Endothelial cell of umbilical vein (primary cell): Measurements from ENCODE around the gene ATP5PO. TPM values are rescaled to one million over a fixed set of nuclear protein-coding genes. Genes with fewer than 3 reads are reported as not detected.

Source experiments
- BruUV-seq: library from RNA; stranded (reverse); fragments of 400-500 nt; replicated peaks from 2 replicates; lab custom pipeline; 2021; lab: Mats Ljungman, UMichigan
- CTCF ChIA-PET: fragments of 300-600, 350-600 bp; sonication (Branson Sonifier 250); formaldehyde crosslinking; loops from one replicate; lab custom pipeline; 2021; ENCODE audit warnings: antibody characterized with exemption, inconsistent platforms; lab: Charles Lee
- POLR2A ChIA-PET: fragments of 300-600, 350-600 bp; sonication (Branson Sonifier 250); formaldehyde crosslinking; loops from one replicate; lab custom pipeline; 2021; ENCODE audit warnings: antibody characterized with exemption, inconsistent platforms; lab: Charles Lee
- DNase-seq: peaks from one replicate; pipeline ENCODE4 v3.0.0-alpha.2; 2011; ENCODE audit warnings: low read depth, low spot score
- FAIRE-seq: peaks from 2 replicates; lab custom pipeline; 2011; peaks lifted over from hg19 to GRCh38; lab: Jason Lieb, UNC
- H2AFZ ChIP-seq: 2 replicates; pipeline ENCODE4 v1.6.0; 2012; ENCODE audit warnings: low read depth, low read length, control low read depth, inconsistent platforms
- H3K27ac ChIP-seq: 2 replicates; pipeline ENCODE4 v1.5.1; 2011; ENCODE audit warnings: low read depth, mild to moderate bottlenecking, control low read depth, low read length, moderate library complexity; ENCODE audit not compliant: insufficient read depth
- H3K27me3 ChIP-seq, 2 experiments: 2 replicates each; pipeline versions ENCODE4 v1.6.0 to v1.6.1; 2011; ENCODE audit warnings: low read length in 2 of 2, mixed read lengths in 1 of 2; ENCODE audit not compliant: control insufficient read depth in 2 of 2, insufficient read depth in 2 of 2
- H3K36me3 ChIP-seq, 2 experiments: 2 replicates in 1 of 2; 3 replicates in 1 of 2; pipeline ENCODE4 v1.5.1; 2011; ENCODE audit warnings: low read length in 2 of 2, mild to moderate bottlenecking in 1 of 2, moderate library complexity in 1 of 2; ENCODE audit not compliant: control insufficient read depth in 2 of 2, insufficient read depth in 2 of 2; ENCODE audit errors: extremely low read depth in 1 of 2
- H3K4me1 ChIP-seq: 3 replicates; pipeline ENCODE4 v1.5.1; 2011; ENCODE audit warnings: mild to moderate bottlenecking, low read length; ENCODE audit not compliant: control insufficient read depth, insufficient read depth; ENCODE audit errors: extremely low read depth
- H3K4me2 ChIP-seq: 2 replicates; pipeline ENCODE4 v1.6.1; 2011; ENCODE audit warnings: low read length, control low read depth, mixed read lengths; ENCODE audit not compliant: insufficient read depth
- H3K4me3 ChIP-seq, 3 experiments: fragments of 200-600 bp in 1 of 3; sonication (generic), shearing (Covaris generic) in 1 of 3; replicated peaks in 1 of 3; 2 replicates each; pipeline ENCODE4 v1.5.1; 2011 to 2016; ENCODE audit warnings: control low read depth in 3 of 3, low read length in 3 of 3, mild to moderate bottlenecking in 2 of 3, inconsistent platforms in 1 of 3, low read depth in 1 of 3, moderate library complexity in 1 of 3; ENCODE audit not compliant: insufficient read depth in 1 of 3
- H3K79me2 ChIP-seq: 2 replicates; pipeline ENCODE4 v1.6.0; 2012; ENCODE audit warnings: low read length, inconsistent platforms; ENCODE audit not compliant: control insufficient read depth, insufficient read depth
- H3K9ac ChIP-seq: replicated peaks from 2 replicates; pipeline ENCODE3; 2011; ENCODE audit warnings: low read length, control low read depth; ENCODE audit not compliant: insufficient read depth; ENCODE audit errors: extremely low read depth
- H3K9me1 ChIP-seq: replicated peaks from 3 replicates; pipeline ENCODE4 v1.6.0; 2011; ENCODE audit warnings: mild to moderate bottlenecking, low read length; ENCODE audit not compliant: control insufficient read depth, insufficient read depth; ENCODE audit errors: extremely low read depth
- H3K9me3 ChIP-seq: replicated peaks from 2 replicates; pipeline ENCODE4 v1.5.1; 2012; ENCODE audit warnings: low read length, inconsistent platforms; ENCODE audit not compliant: control insufficient read depth, insufficient read depth
- H4K20me1 ChIP-seq: replicated peaks from 2 replicates; pipeline ENCODE3; 2011; ENCODE audit warnings: mild to moderate bottlenecking, low read length; ENCODE audit not compliant: control insufficient read depth, insufficient read depth; ENCODE audit errors: extremely low read depth
- EZH2 ChIP-seq: IDR thresholded peaks from 2 replicates; pipeline ENCODE4 v1.6.1; 2012; ENCODE audit warnings: borderline replicate concordance, low read depth, mild to moderate bottlenecking, moderate library complexity, low read length, inconsistent platforms; ENCODE audit not compliant: severe bottlenecking
- FOS ChIP-seq: IDR thresholded peaks from 2 replicates; pipeline ENCODE4 v1.6.1; 2011; ENCODE audit warnings: mild to moderate bottlenecking, low read length, moderate library complexity, borderline replicate concordance; ENCODE audit not compliant: insufficient read depth
- GATA2 ChIP-seq: IDR thresholded peaks from 2 replicates; pipeline ENCODE4 v1.7.0; 2011; ENCODE audit warnings: low read depth, mild to moderate bottlenecking, moderate library complexity, mixed read lengths, low read length; ENCODE audit not compliant: insufficient read length, insufficient read depth
- JUN ChIP-seq: IDR thresholded peaks from 2 replicates; pipeline ENCODE4 v1.6.1; 2011; ENCODE audit warnings: borderline replicate concordance, low read depth; ENCODE audit not compliant: insufficient read length, insufficient read depth
- MYC ChIP-seq: IDR thresholded peaks from one replicate; pipeline ENCODE4 v1.6.1; 2011; ENCODE audit warnings: mild to moderate bottlenecking, low read depth, low read length
- POLR2A ChIP-seq: IDR thresholded peaks from 2 replicates; pipeline ENCODE4 v1.6.1; 2012; ENCODE audit warnings: low read depth, mild to moderate bottlenecking, control low read depth, low read length
- POLR2AphosphoS5 ChIP-seq: IDR thresholded peaks from 2 replicates; pipeline ENCODE4 v1.6.1; 2012; ENCODE audit warnings: low read depth, mild to moderate bottlenecking, control low read depth, low read length, moderate library complexity; ENCODE audit not compliant: insufficient read depth
- dilution Hi-C: fragments of 300-500 bp; cut with MboI; formaldehyde crosslinking; loops from one replicate; pipeline ENCODE4 v1.15.0; 2019; ENCODE audit warnings: low sequenced_read_pairs; ENCODE audit not compliant: extremely low pct_ligation_motif_present
- intact Hi-C: fragments of 100-400 bp; cut with micrococcal nuclease; formaldehyde crosslinking; loops from one replicate; pipeline ENCODE4 v1.10.0; 2022
- polyA plus RNA-seq, 4 experiments: library from polyadenylated mRNA; depleted of rRNA in 3 of 4; stranded (reverse) in 3 of 4; unstranded in 1 of 4; fragments of >200 nt; gene quantifications; 2 replicates each; pipeline versions ENCODE4 v1.2.1 to v1.2.3, GENCODE V29; 2011 to 2012; ENCODE audit warnings: missing spikeins in 1 of 4
- total RNA-seq: library from RNA; stranded (reverse); gene quantifications from 2 replicates; pipeline ENCODE4 v1.2.3, GENCODE V29; 2021
- TF ChIP-seq, protein P1 (sequence below), 2 donors: IDR thresholded peaks; 1 replicate in 1 of 2; 2 replicates in 1 of 2; pipeline ENCODE4 v1.5.1; 2011; ENCODE audit warnings: low read length in 2 of 2, mild to moderate bottlenecking in 2 of 2, moderate library complexity in 2 of 2, control low read depth in 1 of 2, inconsistent platforms in 1 of 2, low read depth in 1 of 2; ENCODE audit not compliant: insufficient read depth in 1 of 2; ENCODE audit errors: extremely low read depth in 1 of 2
- TF ChIP-seq, protein P2 (sequence below): IDR thresholded peaks from 2 replicates; pipeline ENCODE4 v1.6.1; 2011; ENCODE audit not compliant: insufficient read depth, insufficient read length

Gene ATP5PO
- total and polyA plus RNA-seq, 2 donors (not counting 3 experiments of a cell fraction or from before 2014, with no cell fraction given) = 187 to 207 TPM

DNA sequence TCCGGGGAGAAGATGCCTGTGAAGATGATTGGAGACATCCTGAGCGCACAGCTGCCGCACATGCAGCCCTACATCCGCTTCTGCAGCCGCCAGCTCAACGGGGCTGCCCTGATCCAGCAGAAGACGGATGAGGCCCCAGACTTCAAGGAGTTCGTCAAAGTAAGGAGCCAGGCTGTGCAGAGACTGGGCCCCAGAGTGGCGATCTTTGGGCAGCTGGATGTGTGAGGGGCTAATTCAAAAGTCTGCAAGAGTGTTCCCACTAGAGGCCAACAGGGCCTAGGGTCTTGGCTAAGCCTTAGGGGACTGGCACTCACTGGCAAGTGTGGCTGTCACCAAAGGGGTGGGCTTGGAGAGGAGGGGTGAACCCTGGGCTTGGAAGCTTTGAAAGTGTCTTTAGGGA lies 50.4 kb downstream of the ATP5PO start:
- H3K9me3 ChIP-seq = no peaks in the 10 kb centered on the region
- no peaks in the 10 kb centered on the region for H3K9me1 ChIP-seq
- H4K20me1 ChIP-seq = no peaks in the 10 kb centered on the region
- TF ChIP-seq EZH2 = no peak
- no peak for TF ChIP-seq MYC
- TF ChIP-seq, protein P1, sequence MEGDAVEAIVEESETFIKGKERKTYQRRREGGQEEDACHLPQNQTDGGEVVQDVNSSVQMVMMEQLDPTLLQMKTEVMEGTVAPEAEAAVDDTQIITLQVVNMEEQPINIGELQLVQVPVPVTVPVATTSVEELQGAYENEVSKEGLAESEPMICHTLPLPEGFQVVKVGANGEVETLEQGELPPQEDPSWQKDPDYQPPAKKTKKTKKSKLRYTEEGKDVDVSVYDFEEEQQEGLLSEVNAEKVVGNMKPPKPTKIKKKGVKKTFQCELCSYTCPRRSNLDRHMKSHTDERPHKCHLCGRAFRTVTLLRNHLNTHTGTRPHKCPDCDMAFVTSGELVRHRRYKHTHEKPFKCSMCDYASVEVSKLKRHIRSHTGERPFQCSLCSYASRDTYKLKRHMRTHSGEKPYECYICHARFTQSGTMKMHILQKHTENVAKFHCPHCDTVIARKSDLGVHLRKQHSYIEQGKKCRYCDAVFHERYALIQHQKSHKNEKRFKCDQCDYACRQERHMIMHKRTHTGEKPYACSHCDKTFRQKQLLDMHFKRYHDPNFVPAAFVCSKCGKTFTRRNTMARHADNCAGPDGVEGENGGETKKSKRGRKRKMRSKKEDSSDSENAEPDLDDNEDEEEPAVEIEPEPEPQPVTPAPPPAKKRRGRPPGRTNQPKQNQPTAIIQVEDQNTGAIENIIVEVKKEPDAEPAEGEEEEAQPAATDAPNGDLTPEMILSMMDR (IDR thresholded peaks at IDR 0.05; ENCODE audit: extremely low read depth in 1 of 2, insufficient read depth in 1 of 2, low read depth in 1 of 2, low read length in 2 of 2) = no peak
- TF ChIP-seq POLR2A = no peak
- TF ChIP-seq FOS = no peak
- no peak for TF ChIP-seq POLR2AphosphoS5
- no peak for TF ChIP-seq GATA2
- TF ChIP-seq JUN = no peak
- TF ChIP-seq, protein P2, sequence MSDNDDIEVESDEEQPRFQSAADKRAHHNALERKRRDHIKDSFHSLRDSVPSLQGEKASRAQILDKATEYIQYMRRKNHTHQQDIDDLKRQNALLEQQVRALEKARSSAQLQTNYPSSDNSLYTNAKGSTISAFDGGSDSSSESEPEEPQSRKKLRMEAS = no peak
- H3K79me2 ChIP-seq = no peaks in the 10 kb centered on the region
- no peak overlapping the region for H3K4me2 ChIP-seq
- H2AFZ ChIP-seq = no peak overlapping the region
- peaks cover 0 to 8% of the 10 kb centered on the region in 2 experiments for H3K27me3 ChIP-seq
- CTCF ChIA-PET = interaction anchor here (1.0 to 1.6 kb wide), 2 partner anchors 10 to 12 kb away, joined by 4 to 7 read pairs; no protein-coding TSS in a partner anchor
- DNase-seq (no peak), FAIRE-seq (no peak)
- H3K4me3 ChIP-seq = no peak overlapping the region
- no TSS peak for BruUV-seq
- H3K36me3 ChIP-seq = no peaks in the 10 kb centered on the region
- H3K4me1 ChIP-seq = no peaks in the 10 kb centered on the region
- POLR2A ChIA-PET = no interaction called here
- no peak overlapping the region for H3K27ac ChIP-seq
- intact Hi-C loops = no loop called here
- dilution Hi-C loops = no loop called here
- H3K9ac ChIP-seq = no peak overlapping the region
